ENCODE results near the gene OR8B12. TPM values are rescaled to one million over a fixed set of nuclear protein-coding genes. Genes with fewer than 3 reads are reported as not detected.

Gene OR8B12
- total and polyA plus RNA-seq, 10 of the 15 experiments (the other 5 are each of a cell fraction or from before 2014, with no cell fraction given) = not detected

DNA sequence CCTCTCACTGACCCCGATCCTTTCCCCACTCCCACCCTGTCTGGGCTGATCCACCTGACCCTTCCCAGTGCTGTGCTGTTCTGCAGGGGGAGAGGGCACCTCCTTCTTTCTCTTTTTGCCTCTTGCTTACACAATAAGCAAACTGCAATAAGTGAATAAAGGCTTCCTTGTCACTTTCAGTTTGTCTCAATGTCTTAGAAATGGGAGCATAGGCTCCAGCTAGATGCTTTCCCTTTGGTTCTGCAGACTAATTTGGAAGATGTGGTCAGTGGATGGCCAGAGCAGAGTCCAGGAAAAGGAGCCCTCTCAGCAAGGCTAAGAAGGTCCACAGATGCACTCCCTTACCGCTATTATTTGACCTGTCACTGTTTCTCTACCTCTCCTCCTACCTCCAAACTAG lies 9.4 kb downstream of the OR8B12 start:
- no TSS peak for BruUV-seq (replicated peaks)
- Histone ChIP-seq H3K36me3 (ENCODE audit: control insufficient read depth in 2 of 2, insufficient read depth in 2 of 2, low read length in 1 of 2) (no peaks in the 10 kb centered on the region), H3K79me2 (ENCODE audit: control insufficient read depth, insufficient read depth, low read length) (no peaks in the 10 kb centered on the region), H3K4me1 (ENCODE audit: control insufficient read depth, insufficient read depth, low read length) (no peaks in the 10 kb centered on the region), H2AFZ (ENCODE audit: control insufficient read depth, low read depth, low read length) (no peak overlapping the region), H3K4me2 (ENCODE audit: control insufficient read depth, insufficient read depth) (no peak overlapping the region), H3K9ac (ENCODE audit: control insufficient read depth, insufficient read depth, low read length) (no peak overlapping the region), H3K27ac (ENCODE audit: control insufficient read depth, insufficient read depth) (no peak overlapping the region), H3K4me3 (no peak overlapping the region), H3K9me3 (replicated peaks; ENCODE audit: control insufficient read depth, insufficient read depth, low read length) (no peaks in the 10 kb centered on the region), H4K20me1 (ENCODE audit: control insufficient read depth, insufficient read depth) (no peaks in the 10 kb centered on the region), H3K27me3 (replicated peaks in 1 of 2; ENCODE audit: control insufficient read depth in 2 of 2, insufficient read depth in 2 of 2, low read length in 1 of 2) (peaks cover 0 to 3% of the 10 kb centered on the region in 2 experiments; a peak in 2 of 4 replicates)
- DNase-seq (ENCODE audit: low read depth, low spot score) = no peak
- no peak for FAIRE-seq
- ChIA-PET POLR2A (no interaction called here), CTCF (interaction anchor here (1.1 kb wide), 1 partner anchor 71 kb away, joined by 4 read pairs; no protein-coding TSS in a partner anchor), SMC1A (ENCODE audit: uncharacterized antibody, unreplicated experiment) (interaction anchor here (1.9 kb wide), 1 partner anchor 12 kb away, joined by 5 read pairs; no protein-coding TSS in a partner anchor), RAD21 (ENCODE audit: unreplicated experiment) (no interaction called here)
- in situ Hi-C loops (cut with MboI) (no loop called here), intact Hi-C loops (cut with micrococcal nuclease; ENCODE audit: unreplicated experiment) (no loop called here)
- TF ChIP-seq IRF5 (IDR thresholded peaks at IDR 0.05; ENCODE audit: borderline replicate concordance) = no peak
- no peak for TF ChIP-seq CREM (IDR thresholded peaks at IDR 0.05; ENCODE audit: low read depth)
- TF ChIP-seq SREBF1 (IDR thresholded peaks at IDR 0.05; ENCODE audit: low read length) = no peak
- TF ChIP-seq RCOR1 (conservative IDR thresholded peaks at IDR 0.05; ENCODE audit: low read depth, low read length) = no peak
- TF ChIP-seq RELA (IDR thresholded peaks at IDR 0.05; ENCODE audit: borderline replicate concordance, partially characterized antibody) = no peak
- TF ChIP-seq ZSCAN29 (IDR thresholded peaks at IDR 0.05) = no peak
- no peak for TF ChIP-seq ZNF687 (IDR thresholded peaks at IDR 0.05)
- no peak for TF ChIP-seq MXI1 (IDR thresholded peaks at IDR 0.05; ENCODE audit: low read depth, low read length)
- TF ChIP-seq HDAC2 (IDR thresholded peaks at IDR 0.05) = no peak
- TF ChIP-seq MEF2B (IDR thresholded peaks at IDR 0.05; ENCODE audit: partially characterized antibody, poor library complexity, severe bottlenecking) = no peak
- ATAC-seq = no peak
- 3% methylated on average over 2 of the region's 2 CpGs for WGBS (ENCODE audit: insufficient coverage, insufficient replicate concordance, low lambda C conversion rate, missing lambda C conversion rate)

Measured in GM12878 (cell line).